Putamen (tissue), 1 donor: ENCODE data around the gene IFT52.
"Not testable (repeated sequence)": the region's sequence is repeated elsewhere in the genome, so short reads cannot be mapped to it uniquely, and the experiment has no call there.

Experiments used
- DNase-seq: peaks from one replicate; pipeline ENCODE4 v3.0.0-alpha.2; 2016; ENCODE audit warnings: low spot score

Gene IFT52

GRCh38 chr20:43568706-43569105, 22.0 kb upstream of the IFT52 start:
- no peak for DNase-seq

- DNase-seq = no peak
These were observed 21.5 kb upstream of the IFT52 start for GRCh38 chr20:43569282-43569681.

GRCh38 chr20:43570496-43570895, 20.2 kb upstream of the IFT52 start:
- no peak for DNase-seq

- no peak for DNase-seq
These were observed 19.4 kb upstream of the IFT52 start for GRCh38 chr20:43571310-43571709.

GRCh38 chr20:43571771-43572170, 19.0 kb upstream of the IFT52 start:
- DNase-seq = no peak

GRCh38 chr20:43572891-43573290, 17.8 kb upstream of the IFT52 start:
- no peak for DNase-seq

DNA sequence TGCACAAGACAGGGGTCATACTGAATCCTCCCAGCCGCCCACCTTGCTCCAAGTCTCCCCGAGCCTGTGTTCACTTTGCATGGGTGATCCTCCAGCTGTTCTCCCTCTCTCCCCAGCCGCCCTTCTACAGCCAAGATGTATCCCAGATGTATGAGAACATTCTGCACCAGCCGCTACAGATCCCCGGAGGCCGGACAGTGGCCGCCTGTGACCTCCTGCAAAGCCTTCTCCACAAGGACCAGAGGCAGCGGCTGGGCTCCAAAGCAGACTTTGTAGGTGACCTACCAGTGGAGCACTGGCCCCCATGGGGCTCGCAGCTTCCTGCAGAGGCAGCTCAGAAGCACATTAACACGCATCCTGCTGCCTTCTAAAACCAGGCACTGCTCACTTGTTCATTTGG, 14.6 kb upstream of the IFT52 start:
- no peak for DNase-seq

- no peak for DNase-seq
These were observed 10.6 kb upstream of the IFT52 start for GRCh38 chr20:43579861-43580793.

DNA sequence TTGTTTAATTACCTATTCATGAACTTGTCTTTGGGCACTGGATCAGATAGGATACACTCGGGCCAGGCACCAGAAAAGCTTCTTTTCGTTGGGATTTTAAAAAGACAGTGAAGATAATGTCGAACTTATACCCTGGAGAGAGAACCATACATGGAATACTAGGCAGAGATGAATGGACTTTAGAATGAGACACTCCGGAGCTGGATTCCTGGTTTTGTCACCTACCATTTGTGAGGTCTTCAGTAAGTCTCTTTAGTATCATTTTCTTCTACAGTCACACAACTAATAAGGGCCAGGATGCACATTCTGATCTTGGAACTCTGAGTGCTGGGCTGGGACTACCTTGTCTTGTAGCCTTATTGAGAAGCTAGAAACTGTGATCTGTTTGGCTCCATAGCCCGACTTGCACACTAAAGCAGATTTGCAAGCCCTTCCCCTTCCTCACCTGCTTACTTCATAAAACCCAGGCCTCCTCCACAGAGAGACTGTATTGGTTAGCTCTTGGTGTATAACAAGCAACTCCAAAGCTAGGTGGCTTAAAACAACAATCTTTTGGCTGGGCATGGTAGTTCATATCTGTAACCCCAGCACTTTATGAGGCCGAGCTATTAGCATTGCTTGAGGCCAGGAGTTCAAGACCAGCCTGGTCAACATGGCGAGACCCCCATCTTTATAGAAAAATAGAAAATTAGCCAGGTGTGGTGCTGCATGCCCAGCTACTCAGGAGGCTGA, 7.4 kb upstream of the IFT52 start:
- no peak for DNase-seq

- peak; percentile 79 for DNase-seq
These were observed 6.7 kb upstream of the IFT52 start for GRCh38 chr20:43583982-43584432.

- DNase-seq = no peak
These were observed 6.1 kb upstream of the IFT52 start for GRCh38 chr20:43584448-43585136.

GRCh38 chr20:43586641-43587040, 4.1 kb upstream of the IFT52 start:
- no peak for DNase-seq

GRCh38 chr20:43588526-43588925, 2.2 kb upstream of the IFT52 start:
- not testable (repeated sequence) for DNase-seq

GRCh38 chr20:43590036-43590391, 723 bp upstream of the IFT52 start:
- peak; percentile 30 for DNase-seq

GRCh38 chr20:43601960-43602359, 11.2 kb downstream of the IFT52 start:
- not testable (repeated sequence) for DNase-seq

GRCh38 chr20:43603124-43603523, 12.4 kb downstream of the IFT52 start:
- no peak for DNase-seq

DNA sequence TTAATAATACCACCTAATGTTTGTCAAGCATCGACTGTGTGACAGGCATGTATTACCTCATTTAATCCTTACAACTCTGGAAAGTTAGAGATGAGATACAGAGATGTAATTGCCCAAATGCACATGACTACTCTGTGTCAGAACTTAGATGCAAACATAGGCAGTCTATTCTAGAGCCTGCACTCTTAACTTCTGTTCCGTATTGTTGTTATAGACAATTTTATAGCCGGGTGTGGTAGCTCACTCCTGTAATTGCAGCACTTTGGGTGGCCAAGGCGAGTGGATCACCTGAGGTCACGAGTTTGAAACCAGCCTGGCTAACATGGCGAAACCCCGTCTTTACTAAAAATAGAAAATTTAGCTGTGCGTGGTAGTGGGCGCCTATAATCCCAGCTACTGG, 15.0 kb downstream of the IFT52 start:
- DNase-seq = no peak

DNA sequence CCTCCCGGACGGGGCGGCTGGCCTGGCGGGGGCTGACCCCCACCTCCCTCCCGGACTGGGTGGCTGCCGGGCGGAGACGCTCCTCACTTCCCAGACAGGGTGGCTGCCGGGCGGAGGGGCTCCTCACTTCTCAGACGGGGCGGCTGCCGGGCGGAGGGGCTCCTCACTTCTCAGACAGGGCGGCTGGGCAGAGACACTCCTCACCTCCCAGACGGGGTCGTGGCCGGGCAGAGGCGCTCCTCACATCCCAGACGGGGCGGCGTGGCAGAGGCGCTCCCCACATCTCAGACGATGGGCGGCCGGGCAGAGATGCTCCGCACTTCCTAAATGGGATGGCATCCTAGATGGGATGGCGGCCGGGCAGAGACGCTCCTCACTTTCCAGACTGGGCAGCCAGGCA, 16.5 kb downstream of the IFT52 start:
- DNase-seq = not testable (repeated sequence)

DNA sequence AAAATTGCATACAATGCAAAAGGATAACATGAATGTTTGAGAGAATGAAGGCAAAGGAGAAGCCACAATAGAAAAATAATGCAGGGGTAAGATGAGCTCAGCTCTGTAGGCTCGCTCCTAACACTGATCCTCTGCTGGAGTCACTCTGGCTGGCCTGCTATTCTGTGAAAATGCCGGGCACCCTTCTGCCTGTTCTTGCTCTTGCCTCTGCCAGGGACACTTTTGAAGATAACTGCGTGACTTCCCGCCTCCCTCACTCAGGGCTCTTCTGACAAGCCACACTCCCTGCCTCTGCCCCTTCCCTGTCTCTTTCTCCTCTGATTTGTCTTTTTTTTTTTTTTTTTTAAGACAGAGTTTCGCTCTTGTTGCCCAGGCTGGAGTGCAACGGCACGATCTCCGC, 40.9 kb downstream of the IFT52 start:
- DNase-seq = no peak

GRCh38 chr20:43636429-43636828, 45.7 kb downstream of the IFT52 start:
- DNase-seq = no peak

DNA sequence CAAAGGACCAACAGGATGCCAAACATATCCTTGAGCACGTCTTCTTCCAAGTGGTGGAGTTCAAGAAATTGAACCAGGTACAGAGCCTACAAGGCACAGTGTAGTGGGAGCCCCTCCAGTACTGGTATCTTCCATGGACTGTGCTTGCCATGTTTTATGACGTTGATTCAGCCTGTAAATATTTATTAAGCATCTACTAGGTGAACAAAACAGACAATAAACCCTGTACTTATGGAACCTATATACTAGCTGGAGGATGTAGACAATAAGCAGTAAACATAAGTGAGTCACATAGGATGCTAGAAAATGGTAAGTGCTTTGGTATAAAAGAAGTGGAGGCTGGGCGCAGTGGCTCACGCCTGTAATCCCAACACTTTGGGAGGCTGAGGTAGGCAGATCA, 51.8 kb downstream of the IFT52 start:
- no peak for DNase-seq

GRCh38 chr20:43650997-43651525, 60.3 kb downstream of the IFT52 start:
- DNase-seq = no peak
